Measurements from ENCODE around the gene BMP2. TPM values are rescaled to one million over a fixed set of nuclear protein-coding genes. Genes with fewer than 3 reads are reported as not detected.
A peak's percentile ranks its signal among the peaks of the same experiment; 100 is the strongest.

The BMP2 gene
- total RNA-seq, 4 donors from 2014 or later = 12.3 to 36.6 (median 20.3) TPM

DNA sequence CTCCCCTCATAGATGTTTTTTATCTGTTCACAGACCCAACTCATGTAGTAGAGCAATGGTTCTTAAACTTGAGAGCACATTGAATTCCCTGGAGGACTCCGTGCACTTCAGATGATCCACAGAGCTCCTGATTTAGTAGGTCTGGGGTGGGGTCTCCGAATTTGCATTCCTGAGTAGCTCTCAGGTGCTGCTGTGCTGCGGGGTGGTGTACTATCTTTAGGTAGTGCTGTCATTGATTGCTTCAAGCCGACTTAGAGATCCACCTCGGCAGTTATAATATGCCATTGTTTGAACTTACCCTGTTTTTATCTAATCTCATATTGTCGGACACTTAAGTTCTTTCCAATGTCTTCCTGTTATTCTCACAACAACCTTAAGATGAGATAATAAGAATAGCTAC lies 45.0 kb downstream of the BMP2 start:
- no peak for ATAC-seq (ENCODE audit: low FRiP score)
- DNase-seq (ENCODE audit: low spot score) = no peak
- TF ChIP-seq, protein P1, sequence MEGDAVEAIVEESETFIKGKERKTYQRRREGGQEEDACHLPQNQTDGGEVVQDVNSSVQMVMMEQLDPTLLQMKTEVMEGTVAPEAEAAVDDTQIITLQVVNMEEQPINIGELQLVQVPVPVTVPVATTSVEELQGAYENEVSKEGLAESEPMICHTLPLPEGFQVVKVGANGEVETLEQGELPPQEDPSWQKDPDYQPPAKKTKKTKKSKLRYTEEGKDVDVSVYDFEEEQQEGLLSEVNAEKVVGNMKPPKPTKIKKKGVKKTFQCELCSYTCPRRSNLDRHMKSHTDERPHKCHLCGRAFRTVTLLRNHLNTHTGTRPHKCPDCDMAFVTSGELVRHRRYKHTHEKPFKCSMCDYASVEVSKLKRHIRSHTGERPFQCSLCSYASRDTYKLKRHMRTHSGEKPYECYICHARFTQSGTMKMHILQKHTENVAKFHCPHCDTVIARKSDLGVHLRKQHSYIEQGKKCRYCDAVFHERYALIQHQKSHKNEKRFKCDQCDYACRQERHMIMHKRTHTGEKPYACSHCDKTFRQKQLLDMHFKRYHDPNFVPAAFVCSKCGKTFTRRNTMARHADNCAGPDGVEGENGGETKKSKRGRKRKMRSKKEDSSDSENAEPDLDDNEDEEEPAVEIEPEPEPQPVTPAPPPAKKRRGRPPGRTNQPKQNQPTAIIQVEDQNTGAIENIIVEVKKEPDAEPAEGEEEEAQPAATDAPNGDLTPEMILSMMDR (IDR thresholded peaks at IDR 0.05) = no peak

DNA sequence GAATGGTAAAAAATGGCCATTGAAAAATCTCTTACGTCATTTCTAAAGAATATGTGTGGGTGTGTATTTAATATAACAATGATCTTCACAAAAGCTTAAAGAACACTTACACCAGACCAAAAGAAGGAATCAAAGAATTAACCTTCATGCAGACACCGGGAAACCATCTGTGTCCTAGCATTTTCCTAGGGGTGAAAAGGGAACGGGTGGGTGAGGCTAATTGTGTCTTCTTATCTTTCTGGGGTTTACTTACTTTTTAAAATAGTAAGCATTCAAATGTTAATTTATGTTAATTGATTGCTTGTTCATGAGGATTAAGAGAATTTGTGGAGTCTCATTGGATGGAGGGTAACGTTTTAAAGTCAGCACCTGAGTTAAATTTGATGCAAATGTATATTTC lies 47.5 kb downstream of the BMP2 start:
- ATAC-seq (ENCODE audit: low FRiP score) (no peak), DNase-seq (ENCODE audit: low spot score) (no peak)
- TF ChIP-seq, protein P1 (IDR thresholded peaks at IDR 0.05) = no peak

DNA sequence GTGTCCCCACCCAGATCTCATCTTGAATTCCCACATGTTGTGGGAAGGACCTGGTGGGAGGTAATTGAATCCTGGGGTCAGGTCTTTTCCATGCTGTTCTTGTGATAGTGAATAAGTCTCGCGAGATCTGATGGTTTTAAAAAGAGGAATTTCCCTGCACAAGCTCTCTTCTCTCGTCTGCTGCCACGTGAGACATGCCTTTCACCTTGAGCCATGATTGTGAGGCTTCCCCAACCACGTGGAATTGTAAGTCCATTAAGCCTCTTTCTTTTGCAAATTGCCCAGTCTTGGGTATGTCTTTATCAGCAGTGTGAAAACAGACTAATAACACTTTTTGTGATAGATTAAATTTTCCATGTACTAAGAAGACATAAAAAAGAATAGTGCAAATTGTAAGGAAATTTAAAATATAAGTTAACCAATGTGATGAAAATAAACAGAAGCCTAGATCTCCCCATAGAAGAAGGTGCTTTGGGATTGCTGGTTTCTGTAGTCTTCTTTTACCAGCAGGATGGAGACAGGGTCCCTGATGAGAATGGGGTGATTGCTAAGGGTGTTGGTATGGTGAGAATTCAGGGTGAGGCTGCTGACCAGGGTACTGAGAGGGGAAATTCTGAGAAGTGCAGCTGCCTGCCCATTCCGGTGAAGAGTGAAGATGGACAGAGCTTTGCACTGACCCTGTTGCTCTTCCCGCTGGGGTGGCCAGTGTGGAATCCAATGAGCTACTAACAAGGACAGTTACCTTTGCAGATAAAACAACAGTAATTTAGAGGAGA lies 50.7 kb downstream of the BMP2 start:
- DNase-seq (ENCODE audit: low spot score) = no peak
- ATAC-seq (ENCODE audit: low FRiP score) = peak; percentile 59
- TF ChIP-seq, protein P1 (IDR thresholded peaks at IDR 0.05) = no peak

DNA sequence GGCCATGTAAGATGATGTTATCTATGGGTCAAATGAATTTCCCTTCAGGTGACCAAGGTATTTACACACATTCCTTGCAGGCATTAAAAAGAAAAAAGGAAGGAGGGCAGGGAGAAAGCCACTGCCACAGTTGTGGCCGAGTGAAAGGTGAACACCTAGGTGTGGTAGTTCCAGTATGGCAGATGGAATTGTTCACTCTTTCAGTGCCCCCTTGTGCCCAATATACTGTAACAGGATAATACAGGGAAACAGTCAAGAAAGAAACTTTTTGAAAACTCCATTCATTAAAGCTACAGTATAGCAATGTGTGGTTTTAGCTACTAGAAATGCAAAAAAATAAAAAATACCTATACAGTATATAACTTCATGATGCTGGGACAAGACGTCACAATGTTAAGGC lies 52.1 kb downstream of the BMP2 start:
- ATAC-seq (ENCODE audit: low FRiP score) = peak; percentile 68
- TF ChIP-seq, protein P1 (IDR thresholded peaks at IDR 0.05) = no peak
- DNase-seq (ENCODE audit: low spot score) = no peak

DNA sequence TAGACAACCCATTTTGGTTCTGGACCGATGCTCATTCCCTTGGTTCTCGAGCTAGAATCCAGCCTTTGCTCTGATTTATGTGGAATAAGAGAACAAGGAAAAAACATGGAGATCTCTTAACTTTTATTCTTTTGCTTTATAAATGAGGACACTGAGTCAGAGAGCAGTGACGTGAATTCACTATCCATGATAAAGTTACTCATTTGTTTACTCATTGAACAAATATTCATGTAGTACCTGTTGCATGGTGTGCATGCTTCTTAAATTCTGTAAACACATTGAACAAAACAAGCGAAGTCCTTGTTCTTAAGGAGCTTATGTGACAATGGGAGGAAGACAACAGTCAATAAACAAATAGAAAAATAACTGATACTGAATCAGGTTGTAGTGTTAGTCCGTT lies 56.9 kb downstream of the BMP2 start:
- no peak for ATAC-seq (ENCODE audit: low FRiP score)
- TF ChIP-seq, protein P1 (IDR thresholded peaks at IDR 0.05) = no peak

DNA sequence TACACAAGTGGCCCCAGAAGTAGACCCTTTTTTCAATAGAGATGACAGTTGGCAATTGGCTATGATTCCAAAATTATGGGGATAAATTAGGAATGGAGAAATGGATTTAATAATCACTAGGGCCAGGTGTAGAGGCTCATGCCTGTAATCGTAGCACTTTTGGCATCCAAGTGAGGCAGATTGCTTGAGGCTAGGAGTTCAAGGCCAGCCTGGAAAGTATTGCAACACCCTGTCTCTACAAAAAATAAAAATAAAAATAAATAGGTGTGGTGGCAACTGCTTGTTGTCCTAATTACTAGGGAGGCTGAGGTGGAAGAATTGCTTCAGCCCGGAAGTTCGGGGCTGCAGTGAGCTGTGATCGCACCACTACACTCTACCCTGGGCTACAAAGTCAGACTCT lies 60.0 kb downstream of the BMP2 start:
- no peak for DNase-seq (ENCODE audit: low spot score)
- TF ChIP-seq, protein P1 (IDR thresholded peaks at IDR 0.05) = no peak
- ATAC-seq (ENCODE audit: low FRiP score) = no peak

More for the DNA sequence above, 56.9 kb downstream of the BMP2 start:
- DNase-seq (ENCODE audit: low spot score) = no peak

DNA sequence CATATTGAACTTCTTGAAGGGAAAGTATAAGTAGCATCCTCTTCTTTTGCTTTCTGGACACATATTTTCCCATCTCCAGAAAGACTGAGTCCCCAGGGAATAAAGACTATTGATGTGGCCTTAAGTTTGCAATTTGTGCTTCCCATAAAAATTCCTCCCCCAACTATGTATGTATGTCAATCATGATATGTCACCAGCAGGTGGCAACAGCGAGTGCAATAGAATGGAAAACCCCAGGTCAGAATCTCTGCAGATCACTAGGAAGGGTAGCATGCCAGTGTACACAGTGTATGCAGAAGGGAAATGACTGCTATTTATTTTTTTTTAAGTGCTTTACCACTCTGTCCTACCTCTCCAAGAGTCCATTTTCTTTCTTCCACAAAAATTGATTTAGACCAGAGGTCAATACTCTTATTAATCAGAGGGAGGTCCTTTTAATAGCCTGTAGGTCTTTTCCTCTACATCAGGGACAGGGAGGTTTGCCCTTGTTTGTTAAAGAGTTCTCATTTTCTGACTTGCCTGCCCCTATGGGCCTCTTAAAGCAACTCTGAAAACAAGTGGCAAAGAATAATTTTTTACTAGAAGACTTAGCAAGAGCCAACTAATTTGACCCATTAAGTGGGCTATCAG lies 61.4 kb downstream of the BMP2 start:
- TF ChIP-seq, protein P1 (IDR thresholded peaks at IDR 0.05) = peak in 1 of 3 donors; percentile 35
- ATAC-seq (ENCODE audit: low FRiP score) = no peak
- DNase-seq (ENCODE audit: low spot score) = peak; percentile 85
